HFFc6 (cell line): ENCODE results near the gene FAM32A. TPM values are rescaled to one million over a fixed set of nuclear protein-coding genes. Genes with fewer than 3 reads are reported as not detected.

Experiments
- DNase-seq: peaks from one replicate; pipeline ENCODE4 v3.0.0-alpha.2; 2018
- H3K27ac Mint-ChIP-seq: 2 replicates; pipeline ENCODE4 v1.8.0; 2020; ENCODE audit warnings: mild to moderate bottlenecking, mixed read lengths
- H3K27me3 Mint-ChIP-seq: 2 replicates; pipeline ENCODE4 v1.8.0; 2021; ENCODE audit warnings: mild to moderate bottlenecking, moderate library complexity, mixed read lengths; ENCODE audit not compliant: insufficient read depth
- H3K36me3 Mint-ChIP-seq: 2 replicates; pipeline ENCODE4 v1.8.0; 2021; ENCODE audit warnings: low read depth, mixed read lengths
- H3K4me1 Mint-ChIP-seq: 2 replicates; pipeline ENCODE4 v1.8.0; 2020; ENCODE audit warnings: low read depth, mixed read lengths
- H3K4me3 Mint-ChIP-seq: 2 replicates; pipeline ENCODE4 v1.8.0; 2020; ENCODE audit warnings: mild to moderate bottlenecking, moderate library complexity, mixed read lengths
- H3K9me3 Mint-ChIP-seq: 2 replicates; pipeline ENCODE4 v1.8.0; 2020; ENCODE audit warnings: mild to moderate bottlenecking, mixed read lengths
- CTCF ChIP-seq: fragments of 200-600 bp; sonication (generic); IDR thresholded peaks from 2 replicates; pipeline ENCODE4 v1.5.0; 2021; ENCODE audit warnings: antibody characterized with exemption, mild to moderate bottlenecking
- total RNA-seq, 6 experiments: library from RNA; stranded (reverse); fragmentation: NEBNext Ultra II Directional; extraction: Animal tissue kit (Norgen Biotek cat#: 25700); gene quantifications; 2 replicates in 1 of 6; 3 replicates in 5 of 6; pipeline ENCODE4 v1.2.3, GENCODE V29; 2021

Gene FAM32A
- total RNA-seq, 6 experiments from 2014 or later: 77.0 to 81.3 (median 79.6) TPM

- Mint-ChIP-seq H3K36me3 (no peaks in the 10 kb centered on the region), H3K4me1 (peaks cover 6% of the 10 kb centered on the region; the same call in 1 of the 2 replicates), H3K9me3 (no peaks in the 10 kb centered on the region), H3K4me3 (no peak overlapping the region), H3K27ac (no peak overlapping the region), H3K27me3 (peaks cover 16% of the 10 kb centered on the region)
- no peak for TF ChIP-seq CTCF
- no peak for DNase-seq
Observed at GRCh38 chr19:16148443-16149229, 36.6 kb upstream of the FAM32A start.

DNA sequence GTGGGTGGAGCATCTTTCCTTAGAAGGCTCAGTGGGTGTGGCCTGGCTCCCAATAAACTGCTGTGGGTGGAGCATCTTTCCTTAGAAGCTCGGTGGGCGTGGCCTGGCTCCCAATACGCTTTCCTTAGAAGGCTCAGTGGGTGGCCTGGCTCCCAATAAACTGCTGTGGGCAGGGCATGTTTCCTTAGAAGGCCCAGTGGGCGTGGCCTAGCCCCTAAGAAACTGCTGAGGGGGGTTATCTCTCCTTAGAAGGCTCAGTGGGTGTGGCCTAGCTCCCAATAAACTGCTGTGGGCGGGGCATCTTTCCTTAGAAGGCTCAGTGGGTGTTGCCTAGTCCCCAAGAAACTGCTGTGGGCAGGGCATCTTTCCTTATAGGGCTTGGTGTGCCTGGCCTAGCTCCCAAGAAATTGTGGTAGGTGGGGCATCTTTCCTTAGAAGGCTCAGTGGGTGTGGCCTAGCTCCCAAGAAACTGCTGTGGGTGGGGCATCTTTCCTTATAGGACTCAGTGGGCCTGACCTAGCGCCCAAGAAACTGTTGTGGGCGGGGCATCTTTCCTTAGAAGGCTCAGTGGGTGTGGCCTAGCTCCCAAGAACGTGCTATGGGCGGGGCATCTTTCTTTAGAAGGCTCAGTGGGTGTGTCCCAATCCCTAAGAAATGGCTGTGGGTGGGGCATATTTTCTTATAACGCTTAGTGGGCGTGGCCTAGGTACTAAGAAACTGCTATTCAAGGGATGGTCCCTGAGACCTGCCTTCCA lies 31.5 kb upstream of the FAM32A start:
- no peak for DNase-seq
- H3K36me3 Mint-ChIP-seq: no peaks in the 10 kb centered on the region
- TF ChIP-seq CTCF: no peak
- H3K27me3 Mint-ChIP-seq: peaks cover 10% of the 10 kb centered on the region
- H3K9me3 Mint-ChIP-seq: no peaks in the 10 kb centered on the region
- H3K27ac Mint-ChIP-seq: no peak overlapping the region
- peaks cover 6% of the 10 kb centered on the region; the same call in 1 of the 2 replicates for H3K4me1 Mint-ChIP-seq
- no peak overlapping the region for H3K4me3 Mint-ChIP-seq

GRCh38 chr19:16154557-16154956 lies 30.7 kb upstream of the FAM32A start:
- no peak overlapping the region for H3K27ac Mint-ChIP-seq
- H3K27me3 Mint-ChIP-seq: peaks cover 10% of the 10 kb centered on the region
- H3K4me1 Mint-ChIP-seq: no peaks in the 10 kb centered on the region
- no peak overlapping the region for H3K4me3 Mint-ChIP-seq
- no peak for TF ChIP-seq CTCF
- DNase-seq: no peak
- H3K9me3 Mint-ChIP-seq: no peaks in the 10 kb centered on the region
- H3K36me3 Mint-ChIP-seq: no peaks in the 10 kb centered on the region

- DNase-seq: no peak
- H3K4me1 Mint-ChIP-seq: no peaks in the 10 kb centered on the region
- H3K4me3 Mint-ChIP-seq: no peak overlapping the region
- TF ChIP-seq CTCF: no peak
- no peaks in the 10 kb centered on the region for H3K9me3 Mint-ChIP-seq
- H3K36me3 Mint-ChIP-seq: no peaks in the 10 kb centered on the region
- H3K27ac Mint-ChIP-seq: no peak overlapping the region
- H3K27me3 Mint-ChIP-seq: peaks cover 10% of the 10 kb centered on the region
Observed at GRCh38 chr19:16155128-16155527, 30.1 kb upstream of the FAM32A start.

DNA sequence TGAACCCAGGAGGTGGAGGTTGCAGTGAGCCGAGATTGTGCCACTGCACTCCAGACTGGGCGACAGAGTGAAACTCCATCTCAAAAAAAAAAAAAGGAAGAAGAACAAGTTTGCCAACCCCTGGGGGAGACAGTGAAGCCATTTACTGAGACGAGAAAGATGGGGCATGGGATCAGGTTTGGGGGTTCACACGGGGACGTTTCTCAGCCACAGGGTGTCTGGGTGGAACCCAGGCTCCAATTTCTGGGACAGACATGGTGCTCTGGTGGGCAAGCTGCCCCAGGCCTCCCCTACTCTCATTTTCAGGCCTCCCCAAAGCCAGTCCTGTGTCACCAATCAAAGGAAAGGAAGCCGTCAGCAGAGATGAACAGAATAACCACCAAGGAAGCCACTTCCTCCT lies 28.3 kb upstream of the FAM32A start:
- peaks cover 8% of the 10 kb centered on the region for H3K27me3 Mint-ChIP-seq
- H3K4me3 Mint-ChIP-seq: no peak overlapping the region
- no peak for DNase-seq
- no peak for TF ChIP-seq CTCF
- no peaks in the 10 kb centered on the region for H3K36me3 Mint-ChIP-seq
- H3K4me1 Mint-ChIP-seq: peaks cover 15% of the 10 kb centered on the region
- H3K9me3 Mint-ChIP-seq: no peaks in the 10 kb centered on the region
- no peak overlapping the region for H3K27ac Mint-ChIP-seq
